Right lobe of liver (tissue), 6 donors: ENCODE results near the gene SELPLG. TPM values are rescaled to one million over a fixed set of nuclear protein-coding genes. Genes with fewer than 3 reads are reported as not detected.
A peak's percentile ranks its signal among the peaks of the same experiment; 100 is the strongest.
"Not testable (repeated sequence)": the region's sequence is repeated elsewhere in the genome, so short reads cannot be mapped to it uniquely, and the experiment has no call there.

ENCODE experiments used
- ATAC-seq, 4 donors: fragments of 200-7000 bp; cut with Tn5 transposase; one replicate each; pipeline ENCODE4 v1.9.1; 2020; ENCODE audit warnings: mild to moderate bottlenecking in 4 of 4, moderate library complexity in 4 of 4
- DNase-seq, 3 donors: peaks; one replicate each; pipeline ENCODE4 v3.0.0-alpha.2; 2020
- H3K27ac ChIP-seq, 3 donors: fragments of 200-600 bp; one replicate each; pipeline ENCODE4 v1.8.0; 2022
- H3K27me3 ChIP-seq, 2 donors: fragments of 200-600 bp; one replicate each; pipeline ENCODE4 v1.8.0; 2022
- H3K36me3 ChIP-seq, 4 donors: fragments of 200-600 bp; sonication (generic) in 1 of 4; one replicate each; pipeline versions ENCODE4 v1.5.1 to v1.8.0; 2017 to 2022; ENCODE audit warnings: control low read depth in 1 of 4
- H3K4me1 ChIP-seq, 4 donors: fragments of 200-600 bp; sonication (generic) in 1 of 4; one replicate each; pipeline versions ENCODE4 v1.5.1 to v1.8.0; 2017 to 2022; ENCODE audit warnings: control low read depth in 1 of 4
- H3K4me3 ChIP-seq, 3 donors: fragments of 200-600 bp; one replicate each; pipeline ENCODE4 v1.8.0; 2022
- H3K9me3 ChIP-seq, 4 donors: fragments of 200-600 bp; sonication (generic) in 1 of 4; one replicate each; pipeline versions ENCODE4 v1.5.1 to v1.8.0; 2017 to 2022; ENCODE audit warnings: control low read depth in 1 of 4
- POLR2A ChIP-seq: fragments of 450-650 bp; IDR thresholded peaks from one replicate; pipeline ENCODE4 v1.6.1; 2017; ENCODE audit warnings: antibody characterized with exemption, mild to moderate bottlenecking
- WGBS: methylation state at CpG from one replicate; pipeline ENCODE4 v1.1.6; 2018; ENCODE audit warnings: low coverage, low lambda C conversion rate; ENCODE audit not compliant: insufficient coverage; ENCODE audit errors: missing lambda C conversion rate; 5-methylcytosine and 5-hydroxymethylcytosine counted together
- intact Hi-C, 2 donors: fragments of 100-400 bp; cut with DNase I; formaldehyde crosslinking; loops; one replicate each; pipeline versions ENCODE4 v1.11.2 to v1.14.1; 2022
- total RNA-seq, 6 experiments: library from RNA; depleted of rRNA in 2 of 6; stranded (reverse); fragments of >200 nt in 2 of 6; fragmentation: NEBNext Ultra II Directional in 3 of 6; extraction: Animal tissue kit (Norgen Biotek cat#: 25700) in 3 of 6; gene quantifications; one replicate each; pipeline versions ENCODE4 v1.1.0 to v1.2.4, GENCODE V29; 2016 to 2023
- TF ChIP-seq, protein P1 (sequence below), 4 donors: fragments of 200-600 bp in 3 of 4; fragments of 450-650 bp in 1 of 4; IDR thresholded peaks; one replicate each; pipeline versions ENCODE4 v1.5.1 to v1.8.0; 2016 to 2022; ENCODE audit warnings: antibody characterized with exemption in 4 of 4, mild to moderate bottlenecking in 2 of 4
- donor health status: DM: no; HTN: yes; CAD: no.
- donor health status: DM: no; HTN: no; CAD: no.
- donor health status: DM: no; HTN: no; CAD: no.
- donor health status: DM: no; HTN: yes; CAD: no.
- donor health status: DM: no; HTN: yes; CAD: no.

Gene SELPLG
- total RNA-seq, 6 experiments from 2014 or later, result 1.5 to 6.0 (median 3.1) TPM

DNA sequence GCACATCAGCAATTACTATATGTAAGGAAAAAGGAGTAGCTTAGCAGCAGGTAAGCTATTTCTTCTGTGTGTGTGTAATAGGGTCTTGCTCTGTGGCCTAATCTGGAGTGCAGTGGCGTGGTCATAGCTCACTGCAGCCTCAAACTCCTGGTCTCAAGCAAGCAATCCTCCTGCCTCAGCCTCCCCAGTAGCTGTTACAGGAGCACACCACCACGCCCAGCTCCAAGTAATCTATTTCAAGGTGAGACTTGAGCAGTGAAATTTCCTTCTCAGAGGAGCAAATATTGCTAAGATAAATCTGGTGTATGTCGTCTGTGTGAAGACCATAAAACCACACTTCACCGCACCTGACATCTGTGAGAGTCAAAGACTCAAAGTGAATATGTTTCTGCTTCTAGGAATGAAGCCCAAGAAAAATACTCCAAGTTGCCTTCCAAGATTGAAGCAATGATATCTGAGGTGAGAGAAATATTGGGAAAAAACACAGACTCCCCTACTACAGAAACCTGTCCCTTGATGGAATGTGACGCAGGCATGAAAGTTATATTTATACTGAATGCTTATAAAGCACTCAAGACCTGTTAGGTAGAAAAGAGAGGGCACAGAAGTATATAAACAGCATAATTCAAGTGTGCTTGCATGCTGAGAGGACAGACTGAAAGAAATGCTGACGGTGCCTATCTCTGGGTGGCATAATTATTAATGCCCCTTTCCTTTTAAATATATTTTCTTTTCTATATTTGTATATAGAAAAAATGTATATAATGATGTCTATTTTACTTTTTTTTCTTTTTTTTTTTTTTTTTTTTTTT is 2.5 kb upstream of the SELPLG start:
- ATAC-seq (no peak), DNase-seq (no peak)
- 73% methylated on average over 6 of the region's 6 CpGs for WGBS
- no peaks in the 10 kb centered on the region for H3K27me3 ChIP-seq
- H3K4me1 ChIP-seq, result no peaks in the 10 kb centered on the region
- no peak overlapping the region for H3K27ac ChIP-seq
- intact Hi-C loops, result no loop called here
- no peak overlapping the region for H3K4me3 ChIP-seq
- H3K36me3 ChIP-seq, result no peaks in the 10 kb centered on the region
- TF ChIP-seq, protein P1, sequence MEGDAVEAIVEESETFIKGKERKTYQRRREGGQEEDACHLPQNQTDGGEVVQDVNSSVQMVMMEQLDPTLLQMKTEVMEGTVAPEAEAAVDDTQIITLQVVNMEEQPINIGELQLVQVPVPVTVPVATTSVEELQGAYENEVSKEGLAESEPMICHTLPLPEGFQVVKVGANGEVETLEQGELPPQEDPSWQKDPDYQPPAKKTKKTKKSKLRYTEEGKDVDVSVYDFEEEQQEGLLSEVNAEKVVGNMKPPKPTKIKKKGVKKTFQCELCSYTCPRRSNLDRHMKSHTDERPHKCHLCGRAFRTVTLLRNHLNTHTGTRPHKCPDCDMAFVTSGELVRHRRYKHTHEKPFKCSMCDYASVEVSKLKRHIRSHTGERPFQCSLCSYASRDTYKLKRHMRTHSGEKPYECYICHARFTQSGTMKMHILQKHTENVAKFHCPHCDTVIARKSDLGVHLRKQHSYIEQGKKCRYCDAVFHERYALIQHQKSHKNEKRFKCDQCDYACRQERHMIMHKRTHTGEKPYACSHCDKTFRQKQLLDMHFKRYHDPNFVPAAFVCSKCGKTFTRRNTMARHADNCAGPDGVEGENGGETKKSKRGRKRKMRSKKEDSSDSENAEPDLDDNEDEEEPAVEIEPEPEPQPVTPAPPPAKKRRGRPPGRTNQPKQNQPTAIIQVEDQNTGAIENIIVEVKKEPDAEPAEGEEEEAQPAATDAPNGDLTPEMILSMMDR (IDR thresholded peaks at IDR 0.05), result no peak
- TF ChIP-seq POLR2A, result no peak
- no peaks in the 10 kb centered on the region for H3K9me3 ChIP-seq

- intact Hi-C loops, result no loop called here
Observed at GRCh38 chr12:108635201-108635996, 1.7 kb upstream of the SELPLG start.

DNA sequence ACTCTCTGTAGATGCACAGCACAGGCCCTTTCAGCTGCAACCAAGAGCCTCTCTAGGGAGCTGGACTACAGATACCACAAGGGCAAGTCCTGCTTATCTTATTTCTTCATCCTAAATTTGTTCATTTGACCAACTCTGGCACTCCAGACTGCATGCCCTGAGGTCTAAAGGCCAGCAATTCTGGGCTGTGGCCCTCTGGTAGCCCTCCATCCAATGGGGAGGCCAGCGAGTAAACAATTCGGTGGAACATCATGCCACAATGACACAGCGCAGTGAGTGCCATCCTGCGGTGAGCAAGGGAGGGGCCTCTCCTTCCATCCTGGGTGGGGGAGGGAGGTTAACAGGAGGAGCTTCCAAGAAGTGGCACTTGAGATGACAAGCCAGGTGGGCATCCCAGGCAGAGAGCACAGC is 652 bp upstream of the SELPLG start:
- Histone ChIP-seq H3K27me3 (no peaks in the 10 kb centered on the region), H3K27ac (peak overlapping the region in 1 of 3 donors; percentile 65), H3K36me3 (no peaks in the 10 kb centered on the region), H3K9me3 (no peaks in the 10 kb centered on the region), H3K4me1 (no peaks in the 10 kb centered on the region), H3K4me3 (no peak overlapping the region)
- ATAC-seq (peak; percentile 11 to 20 (median 18)), DNase-seq (peak in 1 of 3 donors; percentile 42)
- TF ChIP-seq POLR2A, result no peak
- TF ChIP-seq, protein P1 (IDR thresholded peaks at IDR 0.05), result no peak
- intact Hi-C loops, result no loop called here
- 50% methylated on average over 4 of the region's 4 CpGs for WGBS

More at GRCh38 chr12:108635201-108635996, 1.7 kb upstream of the SELPLG start:
- H3K36me3 ChIP-seq, result no peaks in the 10 kb centered on the region
- H3K4me1 ChIP-seq, result no peaks in the 10 kb centered on the region
- H3K27ac ChIP-seq, result peak overlapping the region in 2 of 3 donors; percentile 38 to 49
- no peaks in the 10 kb centered on the region for H3K27me3 ChIP-seq
- DNase-seq (no peak), ATAC-seq (peak in 3 of 4 donors; percentile 6 to 20 (median 11))
- WGBS, result 33% methylated on average over 11 of the region's 15 CpGs
- peak; percentile 17 for TF ChIP-seq POLR2A
- TF ChIP-seq, protein P1 (IDR thresholded peaks at IDR 0.05), result no peak
- no peaks in the 10 kb centered on the region for H3K9me3 ChIP-seq
- no peak overlapping the region for H3K4me3 ChIP-seq

- no peaks in the 10 kb centered on the region for H3K4me1 ChIP-seq
- H3K27me3 ChIP-seq, result no peaks in the 10 kb centered on the region
- intact Hi-C loops, result no loop called here
- no peaks in the 10 kb centered on the region for H3K36me3 ChIP-seq
- DNase-seq (no peak), ATAC-seq (no peak)
- WGBS, result 70% methylated on average over 7 of the region's 7 CpGs
- H3K9me3 ChIP-seq, result no peaks in the 10 kb centered on the region
- H3K27ac ChIP-seq, result peak overlapping the region; percentile 44 to 65 (median 47)
- H3K4me3 ChIP-seq, result peak overlapping the region in 2 of 3 donors; percentile 3 to 30
- TF ChIP-seq, protein P1 (IDR thresholded peaks at IDR 0.05), result no peak
- no peak for TF ChIP-seq POLR2A
Observed at GRCh38 chr12:108633081-108633533, 587 bp downstream of the SELPLG start.

GRCh38 chr12:108631261-108631660 is 2.4 kb downstream of the SELPLG start:
- ATAC-seq, H3K27me3 ChIP-seq, H3K36me3 ChIP-seq, H3K4me3 ChIP-seq, H3K4me1 ChIP-seq, intact Hi-C loops, H3K9me3 ChIP-seq, H3K27ac ChIP-seq, DNase-seq: not testable (repeated sequence)
- WGBS, result 62% methylated on average over 4 of the region's 4 CpGs
